OCI-LY1 (cell line): ENCODE measurements around the gene BEND6.
"Not testable (repeated sequence)": the region's sequence is repeated elsewhere in the genome, so short reads cannot be mapped to it uniquely, and the experiment has no call there.

Source experiments
- H2AFZ ChIP-seq: fragments of 200-600 bp; sonication (generic), shearing (Covaris generic); 2 replicates; pipeline ENCODE4 v1.6.0; 2014; ENCODE audit warnings: antibody characterized with exemption, mild to moderate bottlenecking, low read length
- H3F3A ChIP-seq: fragments of 200-600 bp; sonication (generic), shearing (Covaris generic); 2 replicates; pipeline ENCODE4 v1.6.0; 2014; ENCODE audit warnings: mild to moderate bottlenecking, antibody characterized with exemption, low read length, moderate library complexity; ENCODE audit not compliant: insufficient read depth
- H3K27ac ChIP-seq: fragments of 200-600 bp; sonication (generic); 2 replicates; pipeline ENCODE4 v1.5.1; 2014; ENCODE audit warnings: low read length, mixed run types, mild to moderate bottlenecking, low read depth; ENCODE audit not compliant: poor library complexity, severe bottlenecking
- H3K27me3 ChIP-seq: fragments of 200-600 bp; sonication (generic); 2 replicates; pipeline ENCODE4 v1.6.0; 2014; ENCODE audit warnings: antibody characterized with exemption, mild to moderate bottlenecking, low read length, moderate library complexity; ENCODE audit not compliant: insufficient read depth
- H3K36me3 ChIP-seq: fragments of 200-600 bp; sonication (generic); 2 replicates; pipeline ENCODE4 v1.6.1; 2014; ENCODE audit warnings: mild to moderate bottlenecking, antibody characterized with exemption, low read length, moderate library complexity, mixed read lengths; ENCODE audit not compliant: insufficient read depth
- H3K4me1 ChIP-seq: fragments of 200-600 bp; sonication (generic); 2 replicates; pipeline ENCODE4 v1.5.1; 2014; ENCODE audit warnings: mild to moderate bottlenecking, low read length, moderate library complexity; ENCODE audit not compliant: insufficient read depth, severe bottlenecking
- H3K4me2 ChIP-seq: fragments of 200-600 bp; sonication (generic), shearing (Covaris generic); 2 replicates; pipeline ENCODE4 v1.6.1; 2014; ENCODE audit warnings: low read length
- H3K4me3 ChIP-seq: fragments of 200-600 bp; sonication (generic); 2 replicates; pipeline ENCODE4 v1.5.1; 2014; ENCODE audit warnings: low read length, low read depth, mild to moderate bottlenecking, mixed read lengths; ENCODE audit not compliant: poor library complexity, severe bottlenecking
- H3K79me2 ChIP-seq: fragments of 200-600 bp; shearing (Covaris generic); 2 replicates; pipeline ENCODE4 v1.6.1; 2016; ENCODE audit warnings: mixed run types, low read length, mixed read lengths; ENCODE audit not compliant: insufficient read depth
- H3K9ac ChIP-seq: fragments of 200-600 bp; sonication (generic), shearing (Covaris generic); 2 replicates; pipeline ENCODE4 v1.6.1; 2014; ENCODE audit warnings: mild to moderate bottlenecking, low read length, mixed read lengths
- H3K9me2 ChIP-seq: fragments of 200-600 bp; sonication (generic), shearing (Covaris generic); 2 replicates; pipeline ENCODE4 v1.6.1; 2014; ENCODE audit warnings: low read depth, mild to moderate bottlenecking, low read length, mixed read lengths
- H3K9me3 ChIP-seq: fragments of 200-600 bp; shearing (Covaris generic); 2 replicates; pipeline ENCODE4 v1.6.1; 2014; ENCODE audit warnings: low read length, mixed read lengths
- H4K20me1 ChIP-seq: fragments of 200-600 bp; sonication (generic), shearing (Covaris generic); 2 replicates; pipeline ENCODE4 v1.6.0; 2016; ENCODE audit warnings: mild to moderate bottlenecking, low read length; ENCODE audit not compliant: insufficient read depth
- EZH2 ChIP-seq: fragments of 200-600 bp; sonication (generic), shearing (Covaris generic); IDR thresholded peaks from 2 replicates; pipeline ENCODE4 v1.8.0; 2017; ENCODE audit warnings: borderline replicate concordance, mixed run types, mild to moderate bottlenecking, antibody characterized with exemption, low read length, moderate library complexity, mixed read lengths
- TF ChIP-seq, protein P1 (sequence below): fragments of 200-600 bp; sonication (generic), shearing (Covaris generic); IDR thresholded peaks from 2 replicates; pipeline ENCODE4 v1.5.1; 2017; ENCODE audit warnings: mild to moderate bottlenecking, antibody characterized with exemption, low read length, moderate library complexity, mixed read lengths

BEND6 gene

DNA sequence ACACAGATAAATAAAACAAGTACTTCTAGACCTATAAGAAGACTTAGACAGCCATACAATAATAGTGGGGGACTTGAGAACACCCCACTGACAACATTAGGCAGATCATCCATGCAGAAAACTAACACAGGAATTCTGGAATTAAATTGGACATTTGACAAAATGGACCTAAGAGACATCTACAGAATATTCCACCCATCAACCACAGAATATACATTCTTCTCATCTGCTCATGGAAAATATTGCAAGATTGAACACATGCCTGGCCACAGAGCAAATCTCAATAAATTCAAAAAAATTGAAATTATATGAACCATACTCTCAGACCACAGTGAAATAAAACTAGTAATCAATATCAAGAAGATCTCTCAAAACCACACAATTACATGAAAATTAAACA lies 47.3 kb downstream of the BEND6 start:
- no peaks in the 10 kb centered on the region for H3K36me3 ChIP-seq
- no peak overlapping the region for H3K27ac ChIP-seq
- no peaks in the 10 kb centered on the region for H3K9me2 ChIP-seq
- H3K4me3 ChIP-seq = no peak overlapping the region
- H2AFZ ChIP-seq = no peak overlapping the region
- no peaks in the 10 kb centered on the region for H4K20me1 ChIP-seq
- H3K9me3 ChIP-seq = no peaks in the 10 kb centered on the region
- no peaks in the 10 kb centered on the region for H3F3A ChIP-seq
- H3K27me3 ChIP-seq = no peaks in the 10 kb centered on the region
- H3K4me2 ChIP-seq = no peak overlapping the region
- no peaks in the 10 kb centered on the region for H3K4me1 ChIP-seq
- H3K9ac ChIP-seq = no peak overlapping the region
- no peaks in the 10 kb centered on the region for H3K79me2 ChIP-seq
- TF ChIP-seq, protein P1, sequence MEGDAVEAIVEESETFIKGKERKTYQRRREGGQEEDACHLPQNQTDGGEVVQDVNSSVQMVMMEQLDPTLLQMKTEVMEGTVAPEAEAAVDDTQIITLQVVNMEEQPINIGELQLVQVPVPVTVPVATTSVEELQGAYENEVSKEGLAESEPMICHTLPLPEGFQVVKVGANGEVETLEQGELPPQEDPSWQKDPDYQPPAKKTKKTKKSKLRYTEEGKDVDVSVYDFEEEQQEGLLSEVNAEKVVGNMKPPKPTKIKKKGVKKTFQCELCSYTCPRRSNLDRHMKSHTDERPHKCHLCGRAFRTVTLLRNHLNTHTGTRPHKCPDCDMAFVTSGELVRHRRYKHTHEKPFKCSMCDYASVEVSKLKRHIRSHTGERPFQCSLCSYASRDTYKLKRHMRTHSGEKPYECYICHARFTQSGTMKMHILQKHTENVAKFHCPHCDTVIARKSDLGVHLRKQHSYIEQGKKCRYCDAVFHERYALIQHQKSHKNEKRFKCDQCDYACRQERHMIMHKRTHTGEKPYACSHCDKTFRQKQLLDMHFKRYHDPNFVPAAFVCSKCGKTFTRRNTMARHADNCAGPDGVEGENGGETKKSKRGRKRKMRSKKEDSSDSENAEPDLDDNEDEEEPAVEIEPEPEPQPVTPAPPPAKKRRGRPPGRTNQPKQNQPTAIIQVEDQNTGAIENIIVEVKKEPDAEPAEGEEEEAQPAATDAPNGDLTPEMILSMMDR = no peak
- TF ChIP-seq EZH2 = no peak

DNA sequence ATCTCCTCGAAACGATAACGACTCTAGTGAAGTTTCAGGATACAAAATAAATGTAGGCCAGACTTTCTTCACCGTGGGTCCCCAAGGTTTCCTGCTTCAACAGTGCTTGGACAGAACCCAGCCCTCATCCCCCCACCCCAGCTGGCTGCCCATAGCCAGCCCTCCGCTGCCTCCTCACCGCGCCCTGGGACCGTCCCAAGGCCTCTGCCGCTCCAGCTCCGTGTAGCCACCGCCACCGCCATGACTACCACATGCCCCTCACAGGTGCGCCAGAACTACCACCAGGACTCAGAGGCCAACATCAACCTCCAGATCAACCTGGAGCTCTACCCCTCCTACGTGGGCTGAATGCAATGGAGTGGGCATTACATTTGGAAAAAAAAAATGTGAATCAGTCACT lies 49.4 kb downstream of the BEND6 start:
- Histone ChIP-seq H3F3A (no peaks in the 10 kb centered on the region), H3K9me2 (no peaks in the 10 kb centered on the region), H3K4me1 (no peaks in the 10 kb centered on the region), H3K79me2 (no peaks in the 10 kb centered on the region), H3K36me3 (no peaks in the 10 kb centered on the region), H2AFZ (no peak overlapping the region), H3K9me3 (no peaks in the 10 kb centered on the region), H3K27ac (no peak overlapping the region), H3K4me3 (no peak overlapping the region), H4K20me1 (no peaks in the 10 kb centered on the region), H3K9ac (no peak overlapping the region), H3K27me3 (no peaks in the 10 kb centered on the region), H3K4me2 (no peak overlapping the region)
- TF ChIP-seq, protein P1 = no peak
- TF ChIP-seq EZH2 = no peak

DNA sequence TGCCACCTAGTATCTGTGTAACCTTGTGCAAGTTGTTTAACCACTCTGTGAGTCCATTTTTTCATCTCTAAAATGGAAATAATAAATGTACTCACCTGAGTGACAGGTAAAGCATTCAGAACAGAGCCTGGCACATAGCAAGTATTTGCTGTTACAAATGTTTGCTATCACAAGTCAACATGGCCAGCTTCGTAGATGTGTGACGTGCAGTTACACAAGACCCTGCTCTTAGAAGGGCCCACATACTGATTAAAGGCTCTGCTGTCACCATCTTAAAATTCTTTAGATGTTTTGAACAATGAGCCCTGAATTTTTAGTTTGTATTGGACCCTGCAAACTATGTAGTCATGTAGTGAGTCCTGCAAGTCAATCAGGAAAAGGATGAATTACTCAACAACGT lies 51.2 kb downstream of the BEND6 start:
- H3K9me3 ChIP-seq = no peaks in the 10 kb centered on the region
- no peak overlapping the region for H3K4me3 ChIP-seq
- no peaks in the 10 kb centered on the region for H3K36me3 ChIP-seq
- TF ChIP-seq EZH2 = no peak
- TF ChIP-seq, protein P1 = no peak
- no peaks in the 10 kb centered on the region for H3K79me2 ChIP-seq
- H3K9me2 ChIP-seq = no peaks in the 10 kb centered on the region
- no peaks in the 10 kb centered on the region for H3F3A ChIP-seq
- H3K27ac ChIP-seq = no peak overlapping the region
- H3K4me1 ChIP-seq = no peaks in the 10 kb centered on the region
- no peaks in the 10 kb centered on the region for H4K20me1 ChIP-seq
- no peak overlapping the region for H3K9ac ChIP-seq
- no peak overlapping the region for H3K4me2 ChIP-seq
- H2AFZ ChIP-seq = no peak overlapping the region
- H3K27me3 ChIP-seq = no peaks in the 10 kb centered on the region

DNA sequence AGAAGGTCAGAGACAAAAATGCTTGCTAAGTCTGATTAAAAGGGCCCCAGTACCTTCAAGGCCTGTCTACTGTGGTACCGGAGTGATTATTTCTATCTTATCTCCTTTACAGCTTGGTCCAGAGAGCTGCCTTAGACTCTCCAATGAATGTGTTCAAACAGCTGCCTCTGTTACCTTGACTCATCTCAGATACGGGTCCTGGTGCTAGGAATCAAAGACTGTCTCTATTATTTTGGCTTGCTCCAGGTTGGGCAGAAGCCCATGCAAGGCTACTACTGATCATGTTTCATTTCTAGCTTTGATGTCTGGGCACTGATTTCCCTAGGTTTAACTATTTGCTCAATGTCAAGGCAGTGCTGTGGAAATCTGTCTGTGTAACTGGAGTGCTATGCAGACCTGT lies 53.2 kb downstream of the BEND6 start:
- not testable (repeated sequence) for H2AFZ ChIP-seq, H3K4me2 ChIP-seq, H3K79me2 ChIP-seq, H3K27ac ChIP-seq, H3K4me1 ChIP-seq, H3K9me2 ChIP-seq, H3K9me3 ChIP-seq, H3K36me3 ChIP-seq, H3F3A ChIP-seq, H4K20me1 ChIP-seq, H3K27me3 ChIP-seq, H3K4me3 ChIP-seq, H3K9ac ChIP-seq
